NCI-H510A treated with DMSO at 0.1 percent for 48 hours (cell line): Measurements from ENCODE around the gene ADAMTS2.

Source experiments
- DNase-seq: peaks from one replicate; lab custom pipeline; 2025; lab: John Stamatoyannopoulos, UW

Gene ADAMTS2

DNA sequence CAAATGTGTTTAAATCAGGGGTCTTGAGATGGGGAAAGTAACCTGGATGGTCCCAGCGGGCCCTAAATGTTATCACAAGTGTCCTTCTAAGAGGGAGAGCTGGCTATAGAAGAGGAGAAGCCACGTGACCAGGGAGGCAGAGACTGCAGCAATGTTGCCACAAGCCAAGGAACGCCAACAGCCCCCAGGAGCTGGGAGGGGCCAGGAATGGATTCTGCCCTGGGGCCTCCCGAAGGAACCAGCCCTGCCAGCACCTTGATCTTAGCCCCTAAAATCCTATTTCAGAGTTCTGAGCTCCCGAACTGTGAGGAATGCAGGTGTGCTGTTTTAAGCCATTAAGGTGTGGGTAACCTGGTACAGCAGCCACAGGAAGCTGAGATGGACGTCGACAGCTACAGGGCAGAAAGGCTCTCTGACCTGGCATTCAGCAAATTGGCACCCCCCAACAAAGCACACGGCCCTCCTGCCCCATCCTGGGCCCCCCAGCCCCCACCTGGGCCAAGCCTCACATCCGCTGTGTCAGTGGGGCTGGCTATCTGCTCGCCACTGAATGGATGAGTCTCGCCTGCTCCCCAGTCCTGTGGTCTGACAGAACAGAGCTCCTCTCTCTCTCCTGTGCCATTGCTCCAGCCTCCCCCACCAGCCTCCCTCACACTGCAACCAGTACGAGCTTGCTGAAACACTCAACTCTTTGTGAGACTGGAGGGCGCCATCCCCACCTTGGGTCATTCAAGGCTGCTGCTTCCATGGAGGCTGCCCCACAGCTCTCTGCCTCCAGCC, 78.8 kb downstream of the ADAMTS2 start:
- DNase-seq, result no peak

GRCh38 chr5:179265514-179266290, 79.6 kb downstream of the ADAMTS2 start:
- DNase-seq, result no peak

GRCh38 chr5:179264783-179265513, 80.3 kb downstream of the ADAMTS2 start:
- DNase-seq, result no peak

DNA sequence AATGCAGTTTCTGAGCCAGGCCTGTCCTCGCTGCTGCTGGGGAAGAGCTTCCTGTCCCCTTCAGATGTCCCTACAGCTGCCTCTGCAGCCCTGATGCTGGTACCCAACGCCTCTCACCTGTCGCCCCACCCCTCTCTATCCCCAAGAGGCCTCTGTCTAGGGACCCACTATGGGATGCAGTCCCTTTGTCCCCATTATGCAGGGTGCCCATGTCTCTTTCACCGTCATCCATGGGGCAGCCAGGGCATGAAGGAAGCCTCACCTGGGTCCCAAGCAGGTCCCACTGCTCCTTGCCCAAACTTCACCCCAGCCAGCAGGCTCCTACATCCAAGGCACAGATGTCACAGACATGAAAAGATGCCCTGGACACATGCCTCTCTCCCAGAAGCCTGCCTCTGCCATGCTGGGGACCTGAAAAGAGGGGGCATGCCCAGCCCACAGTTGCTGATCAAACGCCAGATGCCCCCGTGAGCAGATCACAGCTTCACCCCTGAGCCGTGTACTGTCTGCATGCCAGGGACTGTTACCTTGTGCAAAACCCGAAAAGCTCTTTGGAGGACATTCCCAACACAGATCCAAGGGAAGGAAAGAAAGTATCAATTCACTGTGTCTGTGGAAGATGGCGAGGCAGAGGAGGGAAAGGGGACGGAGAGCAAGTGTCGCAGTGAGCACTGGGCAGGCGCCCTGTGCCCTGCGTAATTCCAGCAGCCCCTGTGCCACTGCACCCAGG, 81.0 kb downstream of the ADAMTS2 start:
- DNase-seq, result no peak

GRCh38 chr5:179263391-179264052, 81.7 kb downstream of the ADAMTS2 start:
- no peak for DNase-seq

GRCh38 chr5:179262126-179262920, 82.9 kb downstream of the ADAMTS2 start:
- DNase-seq, result no peak

DNA sequence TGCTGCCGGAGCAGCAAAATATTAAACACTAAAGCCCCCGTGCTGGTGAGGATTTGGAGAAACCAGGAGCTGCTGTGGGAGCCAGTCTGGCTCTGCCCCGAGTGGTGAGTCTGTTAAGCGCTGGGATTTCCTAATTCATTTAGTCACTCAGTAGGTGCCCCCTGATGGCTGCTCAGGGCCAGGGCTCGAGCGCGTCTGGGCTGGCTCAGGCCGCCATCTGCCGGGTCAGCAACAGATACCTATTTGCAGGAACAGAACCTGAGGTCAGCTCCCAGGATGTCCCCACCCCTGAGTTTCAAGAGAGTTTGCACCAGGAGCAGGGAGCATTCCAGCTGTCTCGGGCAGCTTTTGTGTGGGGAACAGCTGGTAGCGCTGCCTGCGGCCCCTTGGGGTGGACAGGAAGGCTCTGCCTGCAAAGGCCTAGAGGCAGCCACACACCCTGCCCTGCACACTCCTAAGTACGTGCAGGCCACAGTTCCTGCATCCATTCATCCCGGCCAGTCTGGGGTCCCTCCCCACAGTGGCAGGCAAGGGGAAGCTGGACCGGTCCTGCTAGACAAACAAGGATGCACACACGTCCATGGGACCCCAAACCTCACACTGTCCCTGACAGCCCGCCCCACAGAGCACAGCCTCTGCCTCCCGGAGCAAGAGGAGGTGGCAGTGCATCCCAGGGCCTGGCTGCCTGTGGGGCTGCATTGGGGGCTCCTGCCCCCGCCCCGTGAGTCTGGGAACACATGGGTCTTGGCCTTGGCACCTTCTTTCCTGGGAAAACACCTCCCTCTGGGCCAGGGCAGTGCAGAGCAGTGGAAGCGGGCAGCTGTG, 83.7 kb downstream of the ADAMTS2 start:
- no peak for DNase-seq

- no peak for DNase-seq
Measured at GRCh38 chr5:179260324-179261070, 84.8 kb downstream of the ADAMTS2 start.

DNA sequence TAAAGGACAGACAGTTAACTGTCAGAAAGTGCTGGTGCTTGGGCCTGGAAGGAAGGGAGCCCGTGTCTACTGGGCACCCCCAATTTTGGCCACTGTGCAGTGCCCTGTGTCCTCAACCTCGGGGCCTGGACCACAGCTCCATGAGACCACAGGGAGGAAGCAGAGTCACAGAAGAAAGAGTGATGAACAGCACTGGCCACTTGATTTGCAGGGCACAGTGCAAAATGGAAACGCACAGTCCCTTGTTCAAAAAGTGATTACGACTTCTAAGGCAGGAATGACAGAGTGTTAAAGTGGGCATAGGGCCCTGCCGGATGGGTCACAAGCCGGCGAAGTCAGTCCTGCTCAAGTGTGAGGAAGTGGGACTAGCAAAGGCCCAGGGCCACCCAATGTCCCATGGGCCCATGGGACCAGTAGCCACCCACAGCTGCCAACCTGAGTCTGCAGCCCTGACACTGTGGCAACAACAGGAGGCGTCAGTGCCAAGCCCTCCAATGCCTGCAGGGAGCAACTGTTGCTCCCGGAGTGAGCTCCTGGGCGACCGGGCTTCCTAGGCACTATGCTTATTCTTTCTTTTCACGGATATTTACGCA, 85.4 kb downstream of the ADAMTS2 start:
- DNase-seq, result no peak

DNA sequence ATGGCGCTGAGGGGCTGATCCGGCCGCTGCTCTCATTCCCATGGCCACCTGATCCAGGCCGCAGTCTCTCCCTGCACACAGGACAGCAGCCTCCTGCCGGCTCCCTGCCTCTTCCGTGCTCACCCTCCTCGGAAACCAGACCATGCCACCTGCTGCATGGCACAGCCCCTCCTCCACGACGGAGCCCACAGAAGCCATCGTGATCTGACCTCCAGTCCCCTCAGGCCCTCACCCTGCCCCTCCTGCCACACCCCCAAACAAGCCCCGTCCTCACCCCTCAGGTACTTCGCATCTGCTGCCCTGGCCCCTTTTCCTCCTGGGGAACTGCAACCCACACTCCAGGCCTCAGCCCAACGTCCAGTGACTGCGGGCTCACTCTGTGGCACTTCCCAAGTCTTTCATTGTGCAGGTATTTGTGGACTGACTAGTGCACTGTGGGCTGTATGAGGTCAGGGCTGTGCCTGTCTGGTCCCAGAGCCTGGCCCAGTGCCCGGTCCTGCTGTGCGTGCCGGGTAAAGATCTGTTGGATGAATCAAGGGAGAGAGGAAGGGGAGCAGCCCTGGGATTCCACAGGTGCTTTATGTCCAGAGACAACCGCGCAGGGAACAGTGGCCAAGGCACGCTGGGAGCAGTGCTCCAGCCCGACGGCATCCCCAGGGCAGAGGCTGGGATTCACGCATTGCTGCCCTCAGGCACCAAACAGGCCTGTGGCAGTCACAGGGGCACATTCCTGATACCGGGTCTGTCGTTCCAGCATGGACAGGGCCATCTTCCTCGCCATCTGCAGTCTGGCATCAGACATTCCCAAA, 86.1 kb downstream of the ADAMTS2 start:
- no peak for DNase-seq

DNA sequence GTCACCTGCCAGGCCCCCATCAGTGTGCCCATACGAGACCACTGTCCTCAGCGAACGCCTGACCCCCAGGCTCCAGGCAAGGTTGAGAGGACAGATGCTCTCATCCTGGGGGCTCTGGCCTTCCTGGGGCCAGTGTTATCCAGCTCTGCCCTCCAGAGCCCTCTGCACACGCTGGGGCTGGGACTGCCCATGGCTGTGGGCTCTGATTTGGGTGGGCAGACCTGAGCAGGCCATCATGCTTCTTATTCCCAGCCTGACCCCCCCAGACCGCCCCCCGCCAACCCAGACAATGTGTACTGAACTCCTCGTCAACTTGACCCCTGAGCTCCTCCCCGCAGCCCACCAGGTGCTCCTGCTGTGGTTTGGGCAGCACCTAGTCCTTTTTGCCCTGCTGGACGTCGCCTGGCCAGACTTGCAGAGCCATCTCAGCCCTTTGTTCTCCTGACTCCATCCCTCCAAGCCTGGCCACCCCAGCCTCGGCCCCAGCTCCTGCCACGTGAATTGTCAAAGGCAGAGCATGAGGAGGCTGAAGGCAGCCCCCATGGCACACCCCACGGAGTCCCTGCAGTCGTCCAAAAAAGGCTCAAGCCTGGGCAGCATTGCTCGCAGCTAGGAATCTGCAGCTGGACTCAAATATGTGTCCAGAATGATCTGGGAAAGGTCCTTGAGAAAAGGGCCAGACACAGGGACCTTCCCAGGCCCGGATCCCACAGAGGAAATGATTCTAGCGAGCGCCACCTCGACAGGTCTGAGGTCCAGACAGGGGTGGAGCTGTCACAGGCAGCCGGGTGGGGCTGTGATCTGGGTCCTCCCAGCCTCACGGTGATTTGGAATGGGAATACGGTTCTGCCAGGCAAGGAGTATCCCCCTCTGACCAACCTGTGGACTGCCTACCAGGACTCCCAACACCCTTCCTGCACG, 87.0 kb downstream of the ADAMTS2 start:
- DNase-seq, result no peak

GRCh38 chr5:179257176-179257682, 88.0 kb downstream of the ADAMTS2 start:
- no peak for DNase-seq

DNA sequence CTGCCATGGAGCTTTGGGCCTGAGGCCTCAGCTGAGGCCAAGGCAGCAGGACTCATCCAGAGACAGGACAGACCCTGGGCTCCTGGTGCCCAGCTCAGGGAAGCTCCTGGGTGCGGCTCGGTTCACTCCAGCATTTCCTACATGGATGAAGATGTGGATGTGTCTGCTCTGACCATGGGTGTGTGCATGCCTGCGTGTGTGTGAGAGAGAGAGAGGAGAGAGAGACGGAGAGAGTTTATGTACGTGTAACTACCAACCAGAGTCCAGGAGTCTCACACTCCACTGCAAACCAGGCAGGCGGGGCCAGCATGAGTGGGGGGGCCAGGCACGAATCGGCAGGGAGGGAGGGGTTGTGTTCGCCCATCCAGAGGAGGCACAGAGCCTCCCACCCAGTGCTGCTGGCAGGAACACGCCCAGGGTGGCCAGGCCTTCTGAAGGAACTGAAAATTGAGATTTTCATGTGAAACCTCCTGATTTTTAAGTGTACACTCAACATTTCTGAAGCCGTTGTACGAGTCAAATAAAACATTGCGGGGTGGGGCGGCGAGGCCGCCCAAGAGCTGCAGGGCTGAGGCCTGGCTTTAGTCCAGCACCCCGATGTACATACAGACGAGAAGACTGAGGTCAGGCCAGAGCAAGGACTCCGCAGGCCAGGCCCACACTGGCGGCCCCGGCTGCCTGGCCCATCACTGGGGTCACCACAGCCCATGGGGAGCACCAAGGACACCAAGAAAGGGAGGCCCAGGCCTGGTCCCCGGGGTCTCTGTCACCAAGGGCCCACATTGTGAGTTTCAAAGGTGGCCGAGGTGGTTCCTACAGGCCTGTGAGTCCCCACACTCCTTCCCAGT, 88.7 kb downstream of the ADAMTS2 start:
- DNase-seq, result no peak

DNA sequence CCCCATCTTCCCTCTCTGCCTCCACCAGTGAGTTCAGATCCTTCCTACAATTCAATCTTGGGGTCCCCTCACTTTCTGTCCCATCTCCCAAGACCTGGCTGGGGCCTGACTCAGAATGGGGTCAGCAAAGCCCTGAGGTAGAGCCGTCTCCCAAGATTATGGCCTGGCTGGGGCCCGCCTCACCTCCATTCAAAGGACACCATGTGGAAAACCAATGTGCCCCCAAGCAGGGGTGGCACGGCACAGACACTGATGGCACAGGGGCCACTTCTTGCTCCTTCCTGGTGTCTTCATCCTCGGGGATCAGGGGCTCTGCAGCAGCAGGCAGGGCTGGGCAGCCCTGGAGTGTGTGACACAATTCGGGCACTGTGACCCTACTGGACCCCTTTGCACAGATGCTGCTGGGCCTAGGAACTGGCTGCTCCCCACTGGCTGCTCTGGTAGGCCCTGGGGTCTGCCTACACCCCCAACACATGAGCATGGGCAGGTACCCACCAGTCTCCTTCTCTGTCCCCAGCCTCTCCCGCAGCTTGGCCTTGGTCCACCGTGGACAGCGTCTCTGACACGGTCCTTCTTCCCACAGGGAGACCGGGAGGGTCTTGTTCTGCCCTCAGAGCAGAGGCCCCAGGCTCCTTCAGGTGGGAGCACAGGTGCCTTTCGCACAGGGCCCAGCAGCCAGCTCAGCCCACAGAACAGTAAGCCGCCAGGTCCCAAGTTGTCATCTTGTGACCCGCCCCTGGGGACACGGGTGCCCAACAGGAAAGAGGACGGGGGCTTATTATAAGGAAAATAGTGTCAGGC, 89.5 kb downstream of the ADAMTS2 start:
- no peak for DNase-seq
